NCI-H69 (cell line): ENCODE measurements around the gene VAT1L.
A peak's percentile ranks its signal among the peaks of the same experiment; 100 is the strongest.

Source experiments
- DNase-seq: peaks from one replicate; lab custom pipeline; 2025; lab: John Stamatoyannopoulos, UW

Gene VAT1L

GRCh38 chr16:77869997-77870813 lies 81.8 kb downstream of the VAT1L start:
- DNase-seq = no peak

GRCh38 chr16:77871932-77872331 lies 83.6 kb downstream of the VAT1L start:
- no peak for DNase-seq

GRCh38 chr16:77873066-77873465 lies 84.7 kb downstream of the VAT1L start:
- DNase-seq = no peak

- DNase-seq = no peak
These were observed 86.0 kb downstream of the VAT1L start for GRCh38 chr16:77874347-77874746.

- no peak for DNase-seq
These were observed 88.4 kb downstream of the VAT1L start for GRCh38 chr16:77876776-77877175.

GRCh38 chr16:77877712-77878347 lies 89.5 kb downstream of the VAT1L start:
- no peak for DNase-seq

GRCh38 chr16:77881355-77882030 lies 93.1 kb downstream of the VAT1L start:
- peak; percentile 3 for DNase-seq

GRCh38 chr16:77882358-77882757 lies 94.0 kb downstream of the VAT1L start:
- no peak for DNase-seq

- DNase-seq = no peak
These were observed 97.4 kb downstream of the VAT1L start for GRCh38 chr16:77885571-77886295.

GRCh38 chr16:77888871-77889270 lies 100.5 kb downstream of the VAT1L start:
- no peak for DNase-seq

- no peak for DNase-seq
These were observed 101.7 kb downstream of the VAT1L start for GRCh38 chr16:77890075-77890474.

GRCh38 chr16:77894162-77894561 lies 105.8 kb downstream of the VAT1L start:
- no peak for DNase-seq

- no peak for DNase-seq
These were observed 107.6 kb downstream of the VAT1L start for GRCh38 chr16:77895962-77896361.

- DNase-seq = peak; percentile 34
These were observed 108.2 kb downstream of the VAT1L start for GRCh38 chr16:77896415-77897128.

GRCh38 chr16:77897129-77897437 lies 108.7 kb downstream of the VAT1L start:
- no peak for DNase-seq

GRCh38 chr16:77897831-77898605 lies 109.7 kb downstream of the VAT1L start:
- no peak for DNase-seq

GRCh38 chr16:77898671-77899211 lies 110.4 kb downstream of the VAT1L start:
- peak; percentile 3 for DNase-seq

- DNase-seq = no peak
These were observed 111.1 kb downstream of the VAT1L start for GRCh38 chr16:77899416-77899815.

- peak; percentile 27 for DNase-seq
These were observed 117.1 kb downstream of the VAT1L start for GRCh38 chr16:77905374-77905920.

GRCh38 chr16:77910021-77910420 lies 121.7 kb downstream of the VAT1L start:
- no peak for DNase-seq
